CD14-positive monocyte (primary cell): ENCODE data around the gene C11orf98. TPM values are rescaled to one million over a fixed set of nuclear protein-coding genes. Genes with fewer than 3 reads are reported as not detected.

ENCODE experiments used
- DNase-seq, 3 donors: peaks; one replicate each; pipeline ENCODE4 v3.0.0-alpha.2; 2011 to 2022
- H2AFZ ChIP-seq: 2 replicates; pipeline ENCODE4 v1.6.0; 2012; ENCODE audit warnings: mild to moderate bottlenecking, low read depth, low read length, inconsistent platforms; ENCODE audit not compliant: insufficient read depth, poor library complexity, severe bottlenecking
- H3K27ac ChIP-seq, 2 donors: 1 replicate in 1 of 2; 2 replicates in 1 of 2; pipeline ENCODE4 v1.5.1; 2012 to 2013; ENCODE audit warnings: low read length in 2 of 2, control low read depth in 1 of 2, inconsistent platforms in 1 of 2, low read depth in 1 of 2, mild to moderate bottlenecking in 1 of 2
- H3K27me3 ChIP-seq, 2 donors: one replicate each; pipeline versions ENCODE4 v1.6.0 to v1.6.1; 2011 to 2013; ENCODE audit warnings: low read length in 2 of 2; ENCODE audit not compliant: control insufficient read depth in 2 of 2, insufficient read depth in 2 of 2
- H3K36me3 ChIP-seq, 2 donors: replicated peaks in 1 of 2; 1 replicate in 1 of 2; 2 replicates in 1 of 2; pipeline versions ENCODE4 v1.5.1 to v1.6.1; 2012 to 2013; ENCODE audit warnings: low read length in 2 of 2, control low read depth in 1 of 2, inconsistent platforms in 1 of 2, mild to moderate bottlenecking in 1 of 2; ENCODE audit not compliant: insufficient read depth in 2 of 2, control insufficient read depth in 1 of 2
- H3K4me1 ChIP-seq, 2 donors: 1 replicate in 1 of 2; 2 replicates in 1 of 2; pipeline versions ENCODE4 v1.5.1 to v1.6.1; 2012 to 2013; ENCODE audit warnings: low read length in 2 of 2, control low read depth in 1 of 2, inconsistent platforms in 1 of 2, mild to moderate bottlenecking in 1 of 2, moderate library complexity in 1 of 2; ENCODE audit not compliant: insufficient read depth in 2 of 2, control insufficient read depth in 1 of 2
- H3K4me2 ChIP-seq: replicated peaks from 2 replicates; pipeline ENCODE3; 2012; ENCODE audit warnings: low read length, moderate library complexity, mild to moderate bottlenecking; ENCODE audit not compliant: poor library complexity, severe bottlenecking; ENCODE audit errors: extremely low read depth
- H3K4me3 ChIP-seq, 3 experiments: fragments of 200-600 bp in 1 of 3; sonication (generic) in 1 of 3; replicated peaks in 1 of 3; 1 replicate in 2 of 3; 2 replicates in 1 of 3; pipeline ENCODE4 v1.5.1; 2011 to 2013; ENCODE audit warnings: low read length in 3 of 3, mild to moderate bottlenecking in 3 of 3, control low read depth in 2 of 3, low read depth in 2 of 3, inconsistent platforms in 1 of 3, moderate library complexity in 1 of 3
- H3K79me2 ChIP-seq: 2 replicates; pipeline ENCODE4 v1.6.0; 2012; ENCODE audit warnings: mild to moderate bottlenecking, control low read depth, inconsistent platforms, low read length, moderate library complexity; ENCODE audit not compliant: insufficient read depth
- H3K9ac ChIP-seq: 2 replicates; pipeline ENCODE4 v1.6.0; 2017; ENCODE audit warnings: low read length, mild to moderate bottlenecking; ENCODE audit not compliant: insufficient read depth, poor library complexity, severe bottlenecking
- H3K9me3 ChIP-seq, 2 donors: replicated peaks in 1 of 2; 1 replicate in 1 of 2; 2 replicates in 1 of 2; pipeline versions ENCODE4 v1.5.1 to v1.6.1; 2012 to 2013; ENCODE audit warnings: low read length in 2 of 2, control low read depth in 1 of 2; ENCODE audit not compliant: control insufficient read depth in 1 of 2, insufficient read depth in 1 of 2
- H4K20me1 ChIP-seq: 2 replicates; pipeline ENCODE4 v1.6.0; 2012; ENCODE audit warnings: mild to moderate bottlenecking, low read length, control low read depth, moderate library complexity; ENCODE audit not compliant: insufficient read depth
- H3K27ac Mint-ChIP-seq, 7 donors: one replicate each; pipeline ENCODE4 v1.8.0; 2020; ENCODE audit warnings: mild to moderate bottlenecking in 7 of 7, mixed read lengths in 7 of 7, moderate library complexity in 6 of 7, inconsistent platforms in 2 of 7
- H3K27me3 Mint-ChIP-seq, 3 donors: one replicate each; pipeline ENCODE4 v1.8.0; 2021 to 2022; ENCODE audit warnings: low read depth in 3 of 3, mild to moderate bottlenecking in 3 of 3, mixed read lengths in 3 of 3, moderate library complexity in 3 of 3, inconsistent platforms in 1 of 3
- H3K36me3 Mint-ChIP-seq, 2 donors: one replicate each; pipeline ENCODE4 v1.8.0; 2020; ENCODE audit warnings: mixed read lengths in 2 of 2, inconsistent platforms in 1 of 2, mild to moderate bottlenecking in 1 of 2
- H3K4me1 Mint-ChIP-seq: one replicate; pipeline ENCODE4 v1.8.0; 2020; ENCODE audit warnings: mild to moderate bottlenecking, mixed read lengths
- H3K4me3 Mint-ChIP-seq, 2 donors: one replicate each; pipeline ENCODE4 v1.8.0; 2020; ENCODE audit warnings: mild to moderate bottlenecking in 2 of 2, mixed read lengths in 2 of 2, moderate library complexity in 1 of 2
- H3K9me3 Mint-ChIP-seq, 7 donors: one replicate each; pipeline ENCODE4 v1.8.0; 2020 to 2022; ENCODE audit warnings: mixed read lengths in 7 of 7, mild to moderate bottlenecking in 6 of 7, moderate library complexity in 6 of 7, inconsistent platforms in 2 of 7
- CTCF ChIP-seq: fragments of 200-600 bp; IDR thresholded peaks from one replicate; pipeline ENCODE4 v1.8.0; 2022; ENCODE audit warnings: antibody characterized with exemption, mild to moderate bottlenecking
- WGBS: methylation state at CpG from one replicate; pipeline ENCODE4 v1.1.5; 2013; ENCODE audit warnings: missing lambda C conversion rate; ENCODE audit not compliant: insufficient coverage; 5-methylcytosine and 5-hydroxymethylcytosine counted together
- intact Hi-C, 2 donors: fragments of 100-400 bp; cut with micrococcal nuclease; formaldehyde crosslinking; loops; one replicate each; pipeline versions ENCODE4 v1.15.0 to v1.15.1; 2023
- polyA plus RNA-seq, 3 donors: library from polyadenylated mRNA; depleted of rRNA in 1 of 3; unstranded in 2 of 3; stranded (reverse) in 1 of 3; fragments of 300-500 nt in 2 of 3; fragments of >200 nt in 1 of 3; fragmentation: Illumina TruSeq in 2 of 3; gene quantifications; 1 replicate in 2 of 3; 2 replicates in 1 of 3; pipeline ENCODE4 v1.2.3, GENCODE V29; 2012 to 2021

Gene C11orf98
- polyA plus RNA-seq, 3 donors = 25.9 to 78.2 (median 74.6) TPM

GRCh38 chr11:62632492-62632891 is 32.5 kb downstream of the C11orf98 start:
- H3K9me3 ChIP-seq = no peaks in the 10 kb centered on the region
- no peak overlapping the region for H3K4me3 ChIP-seq
- H3K36me3 Mint-ChIP-seq = peaks cover 79 to 99% of the 10 kb centered on the region in 2 donors
- H3K27ac Mint-ChIP-seq = peak overlapping the region in 1 of 7 donors; percentile 47
- no peaks in the 10 kb centered on the region for H3K27me3 ChIP-seq
- H2AFZ ChIP-seq = no peak overlapping the region
- H3K4me1 ChIP-seq = no peaks in the 10 kb centered on the region
- H3K4me1 Mint-ChIP-seq = peaks cover 4% of the 10 kb centered on the region
- peaks cover 7% of the 10 kb centered on the region for H3K79me2 ChIP-seq
- H3K27ac ChIP-seq = no peak overlapping the region
- intact Hi-C loops = no loop called here
- peaks cover 84 to 100% of the 10 kb centered on the region in 2 donors for H3K36me3 ChIP-seq
- TF ChIP-seq CTCF = no peak
- H3K9me3 Mint-ChIP-seq = peaks cover 0 to 2% (median 0%) of the 10 kb centered on the region in 7 donors
- no peak for DNase-seq
- H4K20me1 ChIP-seq = no peaks in the 10 kb centered on the region
- no peak overlapping the region for H3K9ac ChIP-seq
- H3K27me3 Mint-ChIP-seq = peaks cover 0 to 3% (median 0%) of the 10 kb centered on the region in 3 donors
- H3K4me3 Mint-ChIP-seq = no peak overlapping the region
- 98% methylated on average over 6 of the region's 6 CpGs for WGBS
- H3K4me2 ChIP-seq = no peak overlapping the region

- Mint-ChIP-seq H3K27me3 (peaks cover 0 to 3% (median 1%) of the 10 kb centered on the region in 3 donors), H3K27ac (peak overlapping the region in 1 of 7 donors; percentile 28), H3K4me3 (no peak overlapping the region), H3K4me1 (no peaks in the 10 kb centered on the region), H3K36me3 (peaks cover 75 to 83% of the 10 kb centered on the region in 2 donors), H3K9me3 (peaks cover 0 to 2% (median 0%) of the 10 kb centered on the region in 7 donors)
- Histone ChIP-seq H3K36me3 (peaks cover 72 to 83% of the 10 kb centered on the region in 2 donors), H3K27ac (no peak overlapping the region), H3K79me2 (no peaks in the 10 kb centered on the region), H4K20me1 (no peaks in the 10 kb centered on the region), H3K4me2 (no peak overlapping the region), H3K4me3 (no peak overlapping the region), H2AFZ (no peak overlapping the region), H3K9ac (no peak overlapping the region), H3K27me3 (no peaks in the 10 kb centered on the region), H3K4me1 (no peaks in the 10 kb centered on the region), H3K9me3 (no peaks in the 10 kb centered on the region)
- DNase-seq = no peak
- WGBS = 87% methylated on average over 1 of the region's 3 CpGs
- intact Hi-C loops = no loop called here
- TF ChIP-seq CTCF = no peak
Observed at GRCh38 chr11:62627713-62628112, 37.3 kb downstream of the C11orf98 start.
